Psoas muscle (tissue), 8 donors: Measurements from ENCODE around the gene NT5M. TPM values are rescaled to one million over a fixed set of nuclear protein-coding genes. Genes with fewer than 3 reads are reported as not detected.

Experiments
- ATAC-seq, 4 donors: fragments of 200-7000 bp; cut with Tn5 transposase; one replicate each; pipeline ENCODE4 v1.9.1; 2020; ENCODE audit warnings: moderate library complexity in 3 of 4, mild to moderate bottlenecking in 2 of 4
- DNase-seq, 2 donors: peaks; one replicate each; pipeline ENCODE4 v3.0.0-alpha.2; 2020
- H3K27ac ChIP-seq: fragments of 200-600 bp; one replicate; pipeline ENCODE4 v1.8.0; 2022
- H3K27me3 ChIP-seq, 3 donors: fragments of 200-600 bp in 1 of 3; one replicate each; pipeline versions ENCODE4 v1.6.1 to v1.8.0; 2013 to 2022; ENCODE audit warnings: low read length in 2 of 3, mild to moderate bottlenecking in 2 of 3, moderate library complexity in 1 of 3; ENCODE audit not compliant: insufficient read depth in 3 of 3
- H3K36me3 ChIP-seq, 2 donors: fragments of 200-600 bp in 1 of 2; one replicate each; pipeline versions ENCODE4 v1.6.1 to v1.8.0; 2013 to 2022; ENCODE audit warnings: low read depth in 1 of 2, mild to moderate bottlenecking in 1 of 2, moderate library complexity in 1 of 2; ENCODE audit not compliant: insufficient read depth in 1 of 2
- H3K4me1 ChIP-seq: fragments of 200-600 bp; one replicate; pipeline ENCODE4 v1.8.0; 2022
- H3K4me3 ChIP-seq: fragments of 200-600 bp; one replicate; pipeline ENCODE4 v1.8.0; 2022; ENCODE audit warnings: mild to moderate bottlenecking
- H3K9me3 ChIP-seq: fragments of 200-600 bp; one replicate; pipeline ENCODE4 v1.8.0; 2022
- CTCF ChIP-seq: fragments of 200-600 bp; IDR thresholded peaks from one replicate; pipeline ENCODE4 v1.8.0; 2022; ENCODE audit warnings: antibody characterized with exemption
- WGBS, 3 donors: extraction: QIAGEN DNeasy Blood & Tissue Kit; methylation state at CpG; one replicate each; pipeline versions ENCODE4 v1.1.6 to v1.1.7; 2013; 5-methylcytosine and 5-hydroxymethylcytosine counted together
- intact Hi-C, 2 donors: fragments of 100-400 bp; cut with DNase I; formaldehyde crosslinking; loops; one replicate each; pipeline versions ENCODE4 v1.11.0 to v1.14.2; 2022
- polyA plus RNA-seq, 3 donors: library from polyadenylated mRNA; stranded (reverse); fragments of 200-250 nt; gene quantifications; one replicate each; pipeline ENCODE4 v1.2.3, GENCODE V29; 2013
- total RNA-seq, 4 donors: library from RNA; stranded (reverse); fragmentation: NEBNext Ultra II Directional in 2 of 4; extraction: Animal tissue kit (Norgen Biotek cat#: 25700) in 2 of 4; gene quantifications; one replicate each; pipeline versions ENCODE4 v1.2.1 to v1.2.4, GENCODE V29; 2021 to 2023
- donor health status: healthy with polysubstance abuse.
- donor health status: DM: no; HTN: no; CAD: no; lungs with moderate emphysema.
- donor health status: Bipolar disorder and iron deficiency.
- donor health status: healthy.
- donor health status: DM: yes; HTN: yes; CAD: no.
- donor health status: DM: no; HTN: no; CAD: no.
- donor health status: DM: no; HTN: no; CAD: no.
- donor health status: DM: yes; HTN: yes; CAD: no.

NT5M gene
- total and polyA plus RNA-seq, 7 donors, result 6.0 to 11.5 (median 8.0) TPM

GRCh38 chr17:17320188-17320910, 17.2 kb downstream of the NT5M start:
- Histone ChIP-seq H3K36me3 (no peaks in the 10 kb centered on the region), H3K4me3 (no peak overlapping the region), H3K9me3 (no peaks in the 10 kb centered on the region), H3K27ac (no peak overlapping the region), H3K27me3 (no peaks in the 10 kb centered on the region), H3K4me1 (peaks cover under 1% of the 10 kb centered on the region)
- DNase-seq (no peak), ATAC-seq (no peak)
- TF ChIP-seq CTCF, result no peak
- intact Hi-C loops, result loop anchor here in 1 of 2 donors (5.0 kb wide), 1 partner anchor 323 kb away; no protein-coding TSS in a partner anchor
- 90 to 96% (median 91%) methylated on average over 16 of the region's 16 CpGs for WGBS, 3 donors

DNA sequence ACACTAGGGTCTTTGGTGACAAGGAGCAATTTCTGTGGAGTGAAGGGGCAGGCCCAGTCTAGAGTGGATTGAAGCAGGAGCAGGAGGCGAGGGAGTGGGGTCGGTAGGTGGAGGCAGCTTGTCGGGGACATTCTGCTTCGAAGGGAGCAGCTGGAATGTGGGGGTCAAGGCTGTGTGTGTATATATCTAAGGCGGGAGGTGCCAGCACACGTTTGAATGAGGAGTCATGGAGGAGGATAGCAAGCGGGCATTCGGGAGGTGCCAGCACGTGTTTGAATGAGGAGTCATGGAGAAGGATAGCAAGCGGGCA, 17.7 kb downstream of the NT5M start:
- 89 to 93% (median 92%) methylated on average over 10 of the region's 10 CpGs for WGBS, 3 donors
- Histone ChIP-seq H3K9me3 (no peaks in the 10 kb centered on the region), H3K27me3 (no peaks in the 10 kb centered on the region), H3K36me3 (no peaks in the 10 kb centered on the region), H3K4me3 (no peak overlapping the region), H3K4me1 (peaks cover 6% of the 10 kb centered on the region), H3K27ac (no peak overlapping the region)
- DNase-seq, result no peak
- ATAC-seq, result no peak
- TF ChIP-seq CTCF, result no peak
- intact Hi-C loops, result loop anchor here in 1 of 2 donors (5.0 kb wide), 1 partner anchor 324 kb away; no protein-coding TSS in a partner anchor

DNA sequence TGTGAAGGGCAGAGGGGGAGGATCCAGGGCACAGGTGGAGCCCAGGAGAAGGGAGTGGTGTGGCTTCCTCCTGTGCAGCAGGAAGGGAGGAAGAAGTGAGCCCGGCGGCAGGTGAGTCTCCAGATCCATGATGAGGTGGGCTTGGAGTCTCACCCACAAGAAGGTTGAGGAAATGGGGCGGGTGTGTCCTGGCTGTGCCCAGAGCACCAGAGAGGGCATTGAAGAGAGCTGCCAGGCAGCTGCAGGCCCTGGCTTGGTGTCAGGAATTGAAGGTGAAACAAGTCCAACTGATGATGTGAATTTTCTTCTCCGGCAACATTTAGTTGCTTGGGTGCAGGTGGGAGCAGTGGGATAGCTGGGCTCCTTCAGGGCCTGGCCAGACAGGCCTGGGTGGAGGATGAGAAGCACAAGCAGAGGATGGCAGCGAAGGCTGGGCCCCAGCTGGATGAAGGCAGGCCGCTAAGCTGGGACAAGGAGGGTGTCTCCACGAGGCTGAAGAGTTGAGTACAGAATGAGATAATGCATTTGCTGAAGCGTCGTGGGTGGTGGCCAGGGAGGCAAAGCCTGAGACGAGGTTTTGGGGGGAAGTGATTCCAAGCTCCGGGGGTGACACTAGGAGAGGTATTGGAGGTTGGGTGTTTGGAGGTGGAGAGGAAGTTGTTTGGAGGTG, 18.3 kb downstream of the NT5M start:
- H3K4me3 ChIP-seq, result no peak overlapping the region
- no peaks in the 10 kb centered on the region for H3K27me3 ChIP-seq
- 72 to 76% (median 73%) methylated on average over 11 of the region's 11 CpGs for WGBS, 3 donors
- no peak for TF ChIP-seq CTCF
- no peaks in the 10 kb centered on the region for H3K36me3 ChIP-seq
- intact Hi-C loops, result loop anchor here in 1 of 2 donors (5.0 kb wide), 1 partner anchor 324 kb away; no protein-coding TSS in a partner anchor
- H3K4me1 ChIP-seq, result peaks cover 6% of the 10 kb centered on the region
- DNase-seq (no peak), ATAC-seq (no peak)
- H3K27ac ChIP-seq, result no peak overlapping the region
- H3K9me3 ChIP-seq, result no peaks in the 10 kb centered on the region

DNA sequence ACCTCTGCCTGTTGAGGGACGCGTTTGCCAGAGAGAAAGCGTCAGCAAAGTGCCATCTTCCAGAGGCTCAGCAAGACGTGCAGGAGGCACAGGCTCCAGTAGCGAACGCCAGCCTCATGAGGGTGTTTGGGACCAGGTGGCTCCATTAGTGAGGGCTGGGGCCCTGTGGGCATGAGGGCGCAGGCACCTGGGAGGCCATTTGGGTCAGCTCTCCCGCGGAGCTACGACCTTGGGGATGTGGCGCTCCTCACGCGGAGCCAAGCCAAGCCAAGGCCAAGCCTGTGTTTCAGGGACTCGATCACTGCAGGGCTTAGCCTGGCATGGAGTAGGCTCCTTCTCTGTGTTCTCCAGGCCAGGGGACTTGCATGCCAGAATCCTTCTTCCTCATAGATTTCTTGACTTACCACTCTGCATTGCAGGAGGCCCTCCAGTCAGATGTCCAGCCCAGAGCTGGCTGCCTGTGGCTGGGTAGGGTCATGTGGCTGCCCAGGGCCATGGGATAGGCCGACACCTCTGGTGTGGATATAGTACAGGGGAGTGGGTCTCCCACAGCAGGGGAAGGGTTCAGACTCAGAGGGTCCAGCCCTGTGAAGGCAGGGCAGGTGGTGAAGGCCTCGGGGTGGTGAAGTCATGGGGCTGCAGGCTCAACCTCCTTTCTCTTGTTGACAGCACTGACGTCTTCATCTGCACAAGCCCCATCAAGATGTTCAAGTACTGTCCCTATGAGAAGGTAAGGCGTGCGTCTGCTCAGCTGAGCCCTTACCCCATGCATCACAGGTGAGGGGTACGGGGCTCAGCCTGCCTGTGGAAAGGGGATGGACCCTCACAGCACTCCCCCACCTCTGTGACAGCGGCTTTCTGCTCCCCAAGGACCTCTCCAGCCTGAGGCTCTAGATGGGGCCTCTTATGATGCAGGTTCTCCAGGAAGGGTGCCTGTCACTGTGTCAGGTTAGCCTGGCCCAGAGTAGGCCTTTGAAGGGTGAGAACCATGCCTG, 19.6 kb downstream of the NT5M start:
- intact Hi-C loops, result loop anchor here in 1 of 2 donors (5.0 kb wide), 1 partner anchor 326 kb away; no protein-coding TSS in a partner anchor
- TF ChIP-seq CTCF, result no peak
- Histone ChIP-seq H3K27me3 (no peaks in the 10 kb centered on the region), H3K9me3 (no peaks in the 10 kb centered on the region), H3K27ac (no peak overlapping the region), H3K36me3 (no peaks in the 10 kb centered on the region), H3K4me1 (peaks cover 6% of the 10 kb centered on the region), H3K4me3 (no peak overlapping the region)
- WGBS, 3 donors, result 95 to 96% (median 95%) methylated on average over 21 of the region's 21 CpGs
- ATAC-seq, result no peak
- DNase-seq, result no peak
